HG03442 (cell line): ENCODE data around the gene RADIL.
"Not testable (repeated sequence)": the region's sequence is repeated elsewhere in the genome, so short reads cannot be mapped to it uniquely, and the experiment has no call there.

Experiments
- ATAC-seq: cut with Tn5 transposase; IDR thresholded peaks from one replicate; pipeline ENCODE4 v1.9.1; 2021; ENCODE audit warnings: mild to moderate bottlenecking, moderate library complexity; ENCODE audit not compliant: unreplicated experiment

Gene RADIL

GRCh38 chr7:4883372-4884144 is at the start of gene RADIL:
Gene RADIL, minus strand, starts transcription at chr7:4883716. Its CDS starts 5,577 bp downstream, at chr7:4878139.
- ATAC-seq: peak; percentile 61

- no peak for ATAC-seq
Observed at GRCh38 chr7:4931943-4932342, 48.4 kb upstream of the RADIL start.

- ATAC-seq: no peak
Observed at GRCh38 chr7:4929005-4929404, 45.5 kb upstream of the RADIL start.

- no peak for ATAC-seq
Observed at GRCh38 chr7:4928445-4928844, 44.9 kb upstream of the RADIL start.

GRCh38 chr7:4919969-4920766 is 36.7 kb upstream of the RADIL start:
- no peak for ATAC-seq

- ATAC-seq: no peak
Observed at GRCh38 chr7:4916113-4916512, 32.6 kb upstream of the RADIL start.

GRCh38 chr7:4911111-4911828 is 27.8 kb upstream of the RADIL start:
- no peak for ATAC-seq

- no peak for ATAC-seq
Observed at GRCh38 chr7:4906682-4907081, 23.2 kb upstream of the RADIL start.

- ATAC-seq: no peak
Observed at GRCh38 chr7:4905171-4905570, 21.7 kb upstream of the RADIL start.

- no peak for ATAC-seq
Observed at GRCh38 chr7:4904346-4904745, 20.8 kb upstream of the RADIL start.

GRCh38 chr7:4895766-4896165 is 12.2 kb upstream of the RADIL start:
- no peak for ATAC-seq

GRCh38 chr7:4894482-4894881 is 11.0 kb upstream of the RADIL start:
- ATAC-seq: no peak

GRCh38 chr7:4893929-4894475 is 10.5 kb upstream of the RADIL start:
- ATAC-seq: no peak

GRCh38 chr7:4893188-4893587 is 9.7 kb upstream of the RADIL start:
- not testable (repeated sequence) for ATAC-seq

GRCh38 chr7:4891522-4891921 is 8.0 kb upstream of the RADIL start:
- not testable (repeated sequence) for ATAC-seq

- ATAC-seq: no peak
Observed at GRCh38 chr7:4889682-4890081, 6.2 kb upstream of the RADIL start.

- no peak for ATAC-seq
Observed at GRCh38 chr7:4888161-4888560, 4.6 kb upstream of the RADIL start.

GRCh38 chr7:4886671-4887070 is 3.2 kb upstream of the RADIL start:
- no peak for ATAC-seq

- no peak for ATAC-seq
Observed at GRCh38 chr7:4885317-4885807, 1.8 kb upstream of the RADIL start.

- ATAC-seq: no peak
Observed at GRCh38 chr7:4884164-4884563, 648 bp upstream of the RADIL start.

GRCh38 chr7:4883033-4883371 is 514 bp downstream of the RADIL start:
- ATAC-seq: no peak
